ENCODE results near the gene MLLT10. TPM values are rescaled to one million over a fixed set of nuclear protein-coding genes. Genes with fewer than 3 reads are reported as not detected.

Gene MLLT10
- total and polyA plus RNA-seq, 9 of the 15 experiments (the other 6 are each of a cell fraction or from before 2014, with no cell fraction given) = 18.8 to 81.4 (median 64.2) TPM

- TF ChIP-seq ZNF639 (CRISPR knock-in tag; conservative IDR thresholded peaks at IDR 0.05 in 1 of 2, IDR thresholded peaks at IDR 0.05 in 1 of 2) (no peak), MAFF (IDR thresholded peaks at IDR 0.05; ENCODE audit: low read length) (no peak), ZNF324 (CRISPR knock-in tag; IDR thresholded peaks at IDR 0.05) (no peak), CBX1 (IDR thresholded peaks at IDR 0.05; ENCODE audit: low read depth) (0 out of 2 replicates have a peak, but pooled peaks have one; percentile 35), TAF7 (tag; IDR thresholded peaks at IDR 0.05) (peak; percentile 32; the same call in 1 of the 2 replicates), MBD1 (CRISPR knock-in tag; IDR thresholded peaks at IDR 0.05) (no peak), RB1 (IDR thresholded peaks at IDR 0.05; ENCODE audit: low read depth) (peak; percentile 63; the same call in 1 of the 2 replicates), GATAD2A (IDR thresholded peaks at IDR 0.05) (no peak), REST (IDR thresholded peaks at IDR 0.05; ENCODE audit: borderline replicate concordance) (no peak), REST (CRISPR knock-in tag; IDR thresholded peaks at IDR 0.05; ENCODE audit: low read depth) (no peak; the same call in 1 of the 2 replicates), SPI1 (IDR thresholded peaks at IDR 0.05; ENCODE audit: borderline replicate concordance, low read depth, low read length) (peak; percentile 52; the same call in 1 of the 2 replicates), RFX5 (IDR thresholded peaks at IDR 0.05; ENCODE audit: low read depth, low read length) (no peak), E2F5 (CRISPR knock-in tag; IDR thresholded peaks at IDR 0.05) (no peak), MYC (IDR thresholded peaks at IDR 0.05; ENCODE audit: low read depth, low read length) (peak; percentile 27; the same call in 1 of the 2 replicates), MYC (CRISPR knock-in tag; IDR thresholded peaks at IDR 0.05; ENCODE audit: borderline replicate concordance, low read depth) (no peak), HDAC3 (IDR thresholded peaks at IDR 0.05; ENCODE audit: borderline replicate concordance, partially characterized antibody) (peak; percentile 61)
These were observed 7.0 kb upstream of the MLLT10 start (continued) for GRCh38 chr10:21526860-21527597.
